MM.1S (cell line): Measurements from ENCODE around the gene EDC3.

Source experiments
- CTCF ChIP-seq: fragments of 300-600 bp; sonication (generic); IDR thresholded peaks from 2 replicates; pipeline ENCODE4 v1.5.1; 2016; ENCODE audit warnings: antibody characterized with exemption, low read length, mixed read lengths
- EZH2 ChIP-seq: fragments of 300-600 bp; sonication (generic); optimal IDR thresholded peaks from 2 replicates; pipeline ENCODE3; 2017; ENCODE audit warnings: low read depth, mild to moderate bottlenecking, antibody characterized with exemption, low read length, mixed read lengths
- EZH2phosphoT487 ChIP-seq: fragments of 300-600 bp; sonication (generic); IDR thresholded peaks from 2 replicates; pipeline ENCODE4 v1.6.1; 2018; ENCODE audit warnings: antibody characterized with exemption, low read length

- no peak for TF ChIP-seq CTCF
- no peak for TF ChIP-seq EZH2
- no peak for TF ChIP-seq EZH2phosphoT487
Observed at GRCh38 chr15:74616366-74616939, 79.4 kb downstream of the EDC3 start.
